ENCODE data around the gene OLFML2A.

Gene OLFML2A

DNA sequence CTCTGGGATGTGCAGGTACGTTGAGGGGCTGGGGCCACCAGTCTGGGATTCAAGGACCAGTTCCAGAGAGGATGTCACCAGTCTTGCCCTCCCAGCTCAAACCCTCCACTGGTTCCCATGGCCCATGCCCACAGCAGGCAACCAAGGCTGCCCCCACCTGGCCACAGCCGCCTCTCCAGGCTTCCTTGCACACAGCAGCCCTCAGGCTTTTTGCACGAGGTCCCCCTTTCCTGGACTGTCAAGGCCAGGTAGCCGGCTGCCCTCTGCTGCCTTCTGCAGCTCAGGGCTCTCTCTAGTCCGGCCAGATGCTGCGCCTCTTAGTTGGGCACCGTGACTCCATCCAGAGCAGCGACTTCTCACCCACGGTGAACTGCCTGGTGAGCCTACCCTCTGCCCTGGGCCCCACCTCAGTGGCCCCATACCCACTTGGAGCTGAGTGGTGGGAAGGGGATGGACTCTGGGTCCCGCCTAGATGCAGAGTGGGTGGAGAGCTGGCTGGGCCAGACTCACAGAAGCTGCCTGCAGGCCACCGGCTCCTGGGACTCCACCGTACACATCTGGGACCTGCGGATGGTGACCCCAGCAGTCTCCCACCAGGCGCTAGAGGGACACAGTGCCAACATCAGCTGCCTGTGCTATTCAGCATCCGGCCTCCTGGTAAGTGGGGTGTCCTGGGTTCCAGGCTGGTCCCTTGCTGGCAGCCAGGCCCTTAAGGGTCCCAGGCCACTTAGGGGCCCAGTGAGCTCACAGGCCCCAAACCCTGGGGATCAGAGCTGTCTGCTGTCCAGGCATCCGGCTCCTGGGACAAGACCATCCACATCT, 79.2 kb downstream of the OLFML2A start:
- peak; percentile 21 for DNase-seq

DNA sequence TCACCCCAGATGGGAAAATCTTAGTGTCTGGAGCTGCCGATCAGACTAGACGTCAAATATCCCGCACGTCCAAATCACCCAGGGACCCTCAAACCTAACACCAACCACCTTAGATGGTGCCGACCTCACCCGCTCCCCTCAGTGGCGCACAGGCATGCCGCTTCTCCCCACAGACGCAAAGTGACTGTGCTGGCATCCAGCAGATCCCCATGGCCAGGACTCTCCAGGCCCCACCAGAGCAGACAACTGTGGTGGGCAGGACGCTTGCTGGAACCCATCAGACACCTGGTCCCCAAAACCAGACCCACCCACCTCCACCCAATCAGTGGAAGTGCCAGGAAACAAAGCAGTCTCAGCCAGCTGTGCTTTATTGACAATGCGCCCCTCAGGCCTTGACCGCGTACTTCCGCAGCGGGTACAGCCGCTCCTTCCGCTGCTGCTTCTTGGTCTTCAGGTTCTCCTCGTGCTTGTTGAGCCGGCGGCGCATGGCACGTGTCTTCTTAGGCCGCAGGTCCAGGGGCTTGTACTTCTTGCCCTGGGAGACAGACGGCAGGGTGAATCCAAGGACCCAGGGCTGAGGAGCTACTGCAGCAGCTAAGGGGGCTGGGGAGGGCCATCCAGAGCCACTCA, 80.7 kb downstream of the OLFML2A start:
- no peak for DNase-seq

DNA sequence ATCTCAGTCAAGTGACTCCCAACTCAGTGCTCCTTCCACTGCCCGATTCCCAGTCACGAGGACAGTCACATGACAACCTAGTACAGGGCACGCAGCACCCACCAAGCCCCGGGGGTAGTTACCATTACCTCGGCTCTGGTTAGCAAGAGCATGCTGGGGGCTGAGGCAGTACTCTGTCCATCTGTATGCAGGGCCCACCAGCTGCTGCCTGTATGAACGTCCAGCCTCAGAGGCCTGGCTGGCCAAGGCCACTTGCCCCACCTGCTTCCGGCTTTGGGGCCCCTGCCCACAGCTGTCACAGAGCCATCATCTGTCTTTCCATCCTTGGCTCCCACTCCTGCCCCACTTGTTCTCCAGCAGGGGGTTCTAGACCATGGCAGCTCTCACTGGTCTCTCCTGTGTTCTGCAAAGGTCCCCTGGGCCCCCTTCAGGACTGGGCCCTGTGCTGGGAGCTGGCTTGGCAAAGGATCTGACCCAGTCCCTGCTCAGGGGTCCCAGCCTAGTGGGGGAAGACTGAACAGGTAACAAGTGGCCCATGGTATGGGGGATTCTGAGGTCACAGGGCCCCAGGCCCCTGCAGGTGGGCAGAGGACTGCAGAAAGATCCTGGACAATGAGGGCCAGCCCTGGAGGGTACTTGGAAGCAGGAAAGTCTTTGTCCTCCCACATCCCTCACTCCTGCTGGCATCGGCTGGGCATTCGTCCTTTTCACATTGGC, 81.6 kb downstream of the OLFML2A start:
- no peak for DNase-seq

DNA sequence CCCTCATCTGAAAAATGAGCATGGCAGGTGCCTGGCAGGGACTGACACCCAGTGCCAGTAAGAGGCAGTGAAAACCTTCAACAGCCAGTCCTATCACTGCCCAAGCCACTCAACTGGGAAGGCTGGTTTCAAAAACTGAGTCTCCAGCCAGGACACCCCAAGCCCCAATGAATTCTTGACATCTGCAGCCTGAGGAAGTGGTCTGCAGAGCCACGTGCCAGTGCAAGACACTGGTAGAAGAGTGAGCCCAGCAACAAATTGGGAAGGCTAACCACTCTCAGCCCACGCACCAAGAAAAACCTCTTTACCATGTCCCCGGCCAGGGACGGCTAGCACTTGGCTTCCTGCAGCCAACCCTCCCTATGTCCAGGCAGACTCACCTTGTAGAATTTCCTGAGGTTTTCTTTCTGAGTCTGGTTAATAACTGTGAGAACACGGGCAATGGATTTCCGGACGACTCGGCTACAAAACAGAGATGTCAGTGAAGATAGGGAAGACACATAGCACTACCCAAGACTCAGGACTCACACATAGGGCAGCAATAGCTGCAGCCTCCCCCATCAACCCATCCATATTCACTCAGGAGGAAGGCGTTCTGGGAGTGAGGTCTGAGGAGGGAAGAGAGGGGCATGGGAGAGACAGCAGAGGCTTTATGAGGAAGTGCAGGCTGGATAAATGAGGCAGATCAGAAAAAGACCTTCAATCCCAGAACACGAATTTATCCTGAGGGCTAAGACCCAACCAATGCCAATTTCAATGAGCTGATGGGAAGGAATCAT, 83.1 kb downstream of the OLFML2A start:
- no peak for DNase-seq

- no peak for DNase-seq
Measured at GRCh38 chr9:124860582-124861341, 83.8 kb downstream of the OLFML2A start.

DNA sequence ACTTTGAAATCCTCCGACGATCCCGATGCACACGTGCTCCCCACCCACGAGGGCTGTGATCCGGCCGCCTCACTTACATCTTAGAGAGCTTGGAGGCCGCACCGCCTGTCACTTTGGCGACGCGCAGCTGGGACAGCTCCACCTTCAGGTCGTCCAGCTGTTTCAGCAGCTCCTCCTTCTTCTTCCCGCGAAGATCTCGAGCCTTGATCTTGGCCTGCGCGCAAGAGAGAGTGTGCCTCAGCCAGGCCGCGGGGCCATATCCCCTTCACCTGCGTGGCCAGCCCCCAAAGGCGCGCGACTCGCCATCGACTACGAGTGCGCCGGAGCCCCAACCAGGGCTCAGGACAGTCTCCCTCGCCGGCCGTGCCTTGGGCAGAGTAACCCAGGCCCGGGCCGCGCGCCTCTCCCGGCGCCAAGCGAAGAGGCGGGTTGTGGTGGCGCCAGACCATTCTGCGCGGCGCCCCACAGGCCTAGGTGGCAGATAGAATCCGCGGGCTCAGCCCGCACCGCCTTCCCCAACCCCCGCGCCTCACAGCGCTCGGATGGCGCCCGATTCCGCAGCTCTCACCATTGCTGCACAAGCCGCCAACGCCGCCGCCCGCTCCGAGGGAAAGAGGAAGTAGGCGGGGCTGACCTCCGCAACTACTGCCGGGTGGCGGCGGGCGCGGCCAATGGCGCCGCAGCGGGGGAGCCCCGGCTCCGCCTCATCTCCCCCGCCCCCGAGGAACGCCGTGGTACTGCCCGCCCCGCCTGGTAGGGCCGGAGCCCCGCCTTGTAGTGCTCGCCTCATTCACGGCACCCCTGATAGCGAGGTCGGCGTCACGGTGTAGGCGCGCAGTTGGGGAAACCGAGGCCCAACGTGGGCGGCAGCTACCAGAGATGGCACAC, 84.7 kb downstream of the OLFML2A start, which contains the start of the genes ARPC5L and RPL35:
TSS of gene ARPC5L (plus strand) at position 789 of the 888 bp plus-strand sequence. CDS start 7,161 bp downstream, outside the sequence.
TSS of gene RPL35 (minus strand) at position 616 of the 888 bp plus-strand sequence. CDS start at position 571, 45 bp downstream.
- peak; percentile 93 for DNase-seq

DNA sequence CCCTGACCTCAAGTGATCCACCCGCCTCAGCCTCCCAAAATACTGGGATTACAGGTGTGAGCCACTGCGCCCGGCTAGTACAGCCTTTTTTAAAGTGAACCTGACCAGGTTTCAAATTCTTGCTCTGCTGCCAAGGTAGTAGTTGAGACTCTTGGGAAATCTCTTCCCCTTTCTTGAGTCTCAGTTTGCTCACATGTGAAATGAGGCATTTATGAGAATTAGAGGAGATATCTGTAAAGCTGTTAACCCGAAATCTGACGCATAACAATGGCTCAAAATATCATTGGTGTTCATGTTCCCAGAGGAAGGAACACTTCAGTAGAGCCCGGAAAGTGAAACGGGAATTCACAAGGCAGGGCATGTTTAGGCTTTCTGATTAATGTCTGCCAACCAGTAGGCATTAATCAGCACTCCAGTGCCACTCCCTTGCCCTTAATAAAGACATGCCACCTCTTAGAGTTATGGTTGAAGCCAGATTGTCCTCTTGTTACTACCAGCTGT, 86.5 kb downstream of the OLFML2A start:
- DNase-seq = no peak
